SK-N-SH (cell line): ENCODE measurements around the gene LRRC8C.

Experiments
- CTCF ChIP-seq: fragments of 200-600 bp; sonication (generic); IDR thresholded peaks from 2 replicates; pipeline ENCODE4 v1.6.1; 2017; ENCODE audit warnings: antibody characterized with exemption, mild to moderate bottlenecking, moderate library complexity
- GABPA ChIP-seq: IDR thresholded peaks from 2 replicates; pipeline ENCODE4 v1.4.0; 2012; ENCODE audit warnings: low read depth, mild to moderate bottlenecking

GRCh38 chr1:89762386-89762778 is 129.5 kb downstream of the LRRC8C start:
- no peak for TF ChIP-seq CTCF
- no peak for TF ChIP-seq GABPA
